Hindlimb muscle (tissue), 1 donor: ENCODE measurements around the gene CA10. TPM values are rescaled to one million over a fixed set of nuclear protein-coding genes. Genes with fewer than 3 reads are reported as not detected.
A peak's percentile ranks its signal among the peaks of the same experiment; 100 is the strongest.

Experiments
- DNase-seq: peaks from one replicate; pipeline ENCODE4 v3.0.0-alpha.2; 2013
- polyA plus RNA-seq: library from polyadenylated mRNA; unstranded; fragments of 120-200 nt; gene quantifications from one replicate; pipeline ENCODE4 v1.2.1, GENCODE V29; 2013; ENCODE audit not compliant: insufficient read length

The CA10 gene
- polyA plus RNA-seq: 14.0 TPM

- no peak for DNase-seq
Observed at GRCh38 chr17:52158450-52159042, at the start of gene CA10. CA10 (minus strand) TSS chr17:52158714.

- DNase-seq: no peak
Observed at GRCh38 chr17:52207796-52208195, 49.3 kb upstream of the CA10 start.

GRCh38 chr17:52202520-52203080 is 44.1 kb upstream of the CA10 start:
- no peak for DNase-seq

DNA sequence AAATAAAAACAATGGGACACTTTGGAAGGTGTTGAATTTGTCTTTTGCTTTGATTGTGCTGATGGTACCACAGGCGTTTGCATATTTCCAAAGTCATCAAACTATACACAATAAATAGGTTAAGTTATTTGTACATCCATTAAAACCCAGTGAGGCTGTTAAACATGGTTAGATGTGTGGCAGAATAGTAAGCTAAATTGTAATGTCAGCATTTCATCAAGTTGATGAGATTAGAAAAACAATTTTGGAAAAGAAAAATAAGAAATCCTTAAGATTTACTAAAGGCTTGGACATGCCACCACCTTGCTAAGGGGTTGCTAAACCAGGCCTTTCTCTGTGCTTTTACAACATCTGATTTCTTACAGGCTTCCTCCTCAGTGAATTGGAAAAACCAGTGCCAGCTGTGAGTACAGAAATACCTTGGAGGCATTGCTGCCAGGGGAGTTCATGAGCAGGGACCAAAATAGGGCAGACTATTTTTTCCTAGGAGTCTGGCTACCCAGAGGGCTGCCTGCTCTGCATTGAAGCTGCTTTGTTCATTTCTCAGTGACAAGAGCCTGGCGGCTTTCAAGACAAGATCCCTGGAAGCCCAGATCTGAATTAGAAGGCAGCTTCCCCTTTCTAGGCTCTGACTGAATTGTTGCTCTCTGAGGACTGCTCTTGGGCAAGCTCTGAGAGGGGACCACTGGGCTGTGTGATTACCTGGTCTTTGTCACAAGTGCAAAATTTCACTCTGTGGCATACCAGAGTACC is 43.4 kb upstream of the CA10 start:
- DNase-seq: no peak

DNA sequence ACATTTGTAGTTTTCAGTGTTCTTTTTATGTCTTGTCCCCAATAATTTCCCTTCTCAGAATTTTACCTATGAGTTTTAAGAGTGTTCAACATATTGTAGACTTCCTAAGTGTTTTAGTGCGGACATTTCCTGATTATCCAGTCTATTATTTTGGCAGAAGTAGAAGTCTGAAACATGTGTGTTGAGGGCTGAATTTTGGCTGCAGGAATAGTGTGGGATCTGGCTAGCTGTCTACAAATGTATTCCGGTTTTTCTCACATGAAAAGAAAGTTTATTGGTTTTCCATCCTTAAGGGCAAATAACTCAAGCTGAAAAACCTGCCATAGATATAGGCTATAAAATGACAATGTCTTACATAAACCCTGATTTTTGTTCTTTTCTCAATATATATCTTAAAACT is 33.0 kb upstream of the CA10 start:
- peak; percentile 11 for DNase-seq

DNA sequence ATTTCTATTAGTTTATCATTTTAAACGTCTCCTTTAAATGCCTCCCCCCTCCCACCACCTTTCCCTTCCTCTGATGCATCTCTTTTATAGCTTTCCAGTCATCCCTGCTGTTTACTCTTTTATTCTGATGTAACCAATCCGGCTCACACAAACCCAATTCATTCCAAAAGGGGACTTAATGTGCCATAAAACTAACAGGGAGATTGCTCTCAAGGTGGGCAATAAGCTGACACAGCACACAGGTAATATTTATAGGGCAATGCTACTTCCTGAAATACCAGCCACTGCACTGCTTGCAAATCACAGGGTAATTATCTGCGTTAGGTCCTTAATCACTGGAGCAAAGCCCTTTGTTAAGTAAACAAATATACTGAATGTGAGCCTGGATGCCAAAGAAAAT is 23.3 kb upstream of the CA10 start:
- no peak for DNase-seq

GRCh38 chr17:52178012-52178411 is 19.5 kb upstream of the CA10 start:
- DNase-seq: no peak

DNA sequence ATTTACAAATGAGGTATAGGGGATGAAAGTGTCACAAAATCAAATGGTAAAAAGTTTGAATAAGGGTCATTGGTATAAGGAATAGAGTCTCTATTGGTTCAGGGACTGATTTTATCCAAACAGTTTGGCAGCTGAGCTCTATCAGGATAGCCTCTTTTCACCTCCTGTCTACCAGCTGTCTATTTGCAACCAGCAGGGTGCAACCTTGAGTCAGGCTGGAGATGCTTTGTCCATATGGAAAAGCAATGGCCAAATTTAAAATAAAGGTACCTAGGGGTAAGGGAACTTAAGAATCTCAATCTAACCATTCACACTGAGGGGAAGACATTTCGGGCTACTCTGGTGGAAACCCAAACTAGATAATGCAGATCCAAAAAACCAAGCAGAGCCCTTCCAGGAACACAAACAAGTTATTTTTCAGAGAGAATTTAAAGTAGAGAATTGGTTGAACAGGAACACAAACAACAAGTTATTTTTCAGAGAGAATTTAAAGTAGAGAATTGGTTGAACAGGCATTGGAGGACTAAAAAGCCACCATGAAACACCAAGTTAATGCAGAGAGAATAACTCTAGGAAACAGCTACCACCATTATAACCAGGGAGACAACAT is 12.6 kb upstream of the CA10 start:
- no peak for DNase-seq

GRCh38 chr17:52160136-52160567 is 1.6 kb upstream of the CA10 start:
- no peak for DNase-seq

DNA sequence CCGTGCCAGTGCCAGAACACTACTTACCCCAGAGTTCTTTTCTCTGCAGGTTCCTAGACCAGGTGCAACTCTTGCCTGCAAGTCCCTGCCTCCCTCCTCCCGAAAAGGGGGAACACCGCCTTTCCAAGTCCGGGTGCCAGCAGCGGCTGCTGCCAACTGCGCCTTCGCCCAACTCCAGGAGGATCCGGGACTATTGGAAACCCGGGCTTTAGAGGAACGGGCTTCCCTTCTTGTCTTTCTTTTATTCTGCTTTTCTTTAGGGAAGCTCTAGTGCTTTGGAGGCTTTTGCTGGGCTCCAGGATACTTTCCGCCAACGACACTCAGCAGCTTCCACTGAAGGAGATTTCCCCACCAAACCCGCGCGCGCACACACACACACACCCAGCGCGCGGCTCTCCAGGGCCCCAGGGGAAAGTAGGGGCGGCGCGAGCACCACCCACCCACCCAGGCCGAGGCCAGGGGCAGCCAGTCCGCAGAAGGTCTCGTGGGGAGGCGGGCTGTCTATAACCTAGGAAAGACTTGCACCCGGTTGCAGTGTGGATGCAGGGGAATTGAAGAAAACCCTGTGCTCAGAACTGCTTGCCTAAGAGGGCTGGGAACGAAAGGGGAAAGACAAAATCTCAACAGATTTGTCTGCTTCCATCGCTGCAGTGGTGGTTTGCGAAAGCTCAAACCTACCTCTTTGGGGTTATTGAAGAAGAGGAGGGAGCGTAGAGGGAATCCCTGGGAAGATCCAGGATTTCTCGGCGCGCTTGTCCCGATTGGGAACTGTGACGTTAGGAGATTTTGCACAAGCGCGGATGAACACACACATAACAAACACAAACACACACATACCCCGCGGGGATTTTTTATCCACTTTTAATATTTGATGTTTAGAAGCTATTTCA is 977 bp upstream of the CA10 start:
- DNase-seq: no peak

- no peak for DNase-seq
Observed at GRCh38 chr17:52157603-52158449, 688 bp downstream of the CA10 start.

DNA sequence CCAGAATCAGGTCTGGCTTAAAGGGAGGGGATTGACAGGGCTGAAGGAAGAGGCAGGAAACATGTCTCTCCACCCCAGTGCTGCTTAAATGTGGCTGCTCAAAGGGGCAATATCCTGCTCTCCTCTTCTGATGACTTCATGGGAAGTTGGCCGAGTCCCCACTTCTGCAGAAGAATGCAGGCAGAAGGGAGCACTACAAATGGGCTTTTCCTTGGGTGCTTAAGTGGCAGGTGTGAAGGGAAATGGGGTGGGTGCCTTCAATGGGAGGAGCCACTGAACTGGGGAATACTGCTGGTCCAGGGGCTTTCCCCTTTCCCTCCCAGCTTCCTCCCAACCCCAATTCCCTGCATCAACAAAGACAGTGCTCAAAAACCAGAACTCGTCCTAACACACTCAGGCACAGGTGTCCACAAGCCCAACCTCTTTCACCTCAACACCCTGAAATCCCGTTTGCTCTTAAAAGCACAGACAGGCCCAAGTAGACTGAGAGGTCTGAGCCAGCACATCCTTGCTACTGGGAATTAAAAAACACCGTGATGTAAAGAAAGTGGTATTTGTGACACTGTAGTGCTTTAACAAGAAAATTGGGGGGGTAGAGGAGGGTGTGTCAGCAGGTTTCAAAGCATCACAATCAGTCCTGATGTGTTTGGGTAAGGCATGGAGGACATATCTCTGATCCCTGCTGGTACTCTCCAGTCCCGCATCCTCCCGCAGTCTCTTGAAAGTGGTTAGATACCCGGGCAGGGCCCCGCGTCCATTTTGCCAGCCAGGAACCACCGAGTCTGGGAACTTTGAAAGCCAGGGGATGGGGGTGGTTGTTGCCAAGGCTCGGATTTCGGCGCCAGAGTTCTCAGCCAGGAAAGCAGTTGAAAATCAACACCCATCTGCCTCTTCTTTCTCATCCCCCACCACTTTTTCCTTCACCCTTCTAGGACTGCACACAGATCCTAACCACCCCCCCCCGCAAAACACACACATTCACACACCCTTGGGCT is 1.6 kb downstream of the CA10 start:
- no peak for DNase-seq

DNA sequence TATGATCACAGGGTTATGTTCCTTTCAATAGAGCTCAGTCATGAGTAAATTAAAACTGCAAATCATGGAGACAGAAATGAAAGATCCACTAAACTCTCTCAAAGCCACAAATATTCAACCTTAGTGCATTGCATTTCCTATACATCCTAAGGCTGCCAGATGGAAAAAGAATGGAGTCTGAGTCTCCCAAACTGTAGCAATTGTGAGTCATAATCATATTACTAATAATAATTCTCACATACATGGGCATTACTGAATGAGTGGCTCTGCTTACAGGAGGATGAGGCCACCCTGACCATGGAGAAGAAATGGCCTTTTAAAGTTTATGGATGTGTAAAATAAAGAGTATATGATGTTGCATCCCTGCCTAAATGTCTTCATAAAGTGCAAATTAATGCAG is 3.2 kb downstream of the CA10 start:
- no peak for DNase-seq

DNA sequence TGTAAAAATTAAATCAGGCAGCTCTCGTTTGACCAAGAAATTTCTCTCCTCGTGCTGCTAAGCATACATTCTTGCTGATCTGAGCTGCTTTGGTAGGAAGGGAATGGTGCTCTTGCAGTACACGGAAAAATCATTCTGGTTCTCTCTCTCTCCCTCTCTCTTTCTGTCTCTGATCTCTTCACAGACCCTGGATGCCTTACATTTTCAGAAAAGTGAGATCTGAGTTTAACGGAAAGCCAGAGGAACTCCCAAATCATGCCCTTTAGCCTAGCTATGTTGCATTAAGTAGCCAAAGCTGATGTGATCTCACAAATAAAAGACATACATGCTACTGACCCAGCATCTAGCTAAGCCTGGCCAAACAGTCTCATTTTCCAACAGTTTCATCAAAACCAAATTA is 4.0 kb downstream of the CA10 start:
- DNase-seq: no peak

DNA sequence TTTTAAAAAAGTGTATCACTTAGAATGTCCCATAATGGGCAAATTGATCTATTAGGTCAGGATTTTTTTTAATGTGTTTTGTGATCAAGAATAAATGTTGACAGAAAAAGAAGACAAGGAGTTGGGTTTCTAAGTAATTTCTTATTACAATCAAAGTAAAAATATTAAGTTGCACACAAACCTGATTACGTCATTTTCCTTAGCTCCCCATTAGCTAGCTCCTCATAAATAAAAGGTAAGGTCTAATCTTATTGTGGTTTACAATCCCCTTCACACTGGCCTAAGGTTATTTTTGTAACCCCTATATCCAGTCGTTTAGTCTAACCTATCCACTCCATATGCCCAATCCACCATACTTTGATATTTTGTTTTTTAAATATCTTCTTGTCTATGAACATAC is 7.6 kb downstream of the CA10 start:
- DNase-seq: no peak

- DNase-seq: no peak
Observed at GRCh38 chr17:52149626-52150025, 8.9 kb downstream of the CA10 start.

DNA sequence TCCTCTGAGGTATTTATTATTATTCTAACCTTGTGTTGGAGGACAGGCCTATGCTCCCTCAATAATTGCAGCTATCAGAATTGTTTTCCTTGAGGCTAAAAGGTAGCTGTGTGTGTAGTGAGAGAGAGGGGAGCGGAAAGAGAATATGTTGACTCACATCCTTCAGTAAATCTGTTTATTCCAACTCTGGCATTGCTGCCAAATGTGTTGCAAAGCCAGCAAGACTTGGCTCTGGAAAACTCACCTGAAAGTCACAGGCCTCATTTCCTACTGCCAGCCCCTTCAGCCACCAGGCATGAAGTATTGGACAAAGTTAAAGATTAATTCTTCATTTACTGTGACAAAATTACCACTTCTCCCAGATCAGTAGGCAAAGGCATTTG is 9.6 kb downstream of the CA10 start:
- DNase-seq: no peak

GRCh38 chr17:52148288-52148968 is 10.1 kb downstream of the CA10 start:
- no peak for DNase-seq

DNA sequence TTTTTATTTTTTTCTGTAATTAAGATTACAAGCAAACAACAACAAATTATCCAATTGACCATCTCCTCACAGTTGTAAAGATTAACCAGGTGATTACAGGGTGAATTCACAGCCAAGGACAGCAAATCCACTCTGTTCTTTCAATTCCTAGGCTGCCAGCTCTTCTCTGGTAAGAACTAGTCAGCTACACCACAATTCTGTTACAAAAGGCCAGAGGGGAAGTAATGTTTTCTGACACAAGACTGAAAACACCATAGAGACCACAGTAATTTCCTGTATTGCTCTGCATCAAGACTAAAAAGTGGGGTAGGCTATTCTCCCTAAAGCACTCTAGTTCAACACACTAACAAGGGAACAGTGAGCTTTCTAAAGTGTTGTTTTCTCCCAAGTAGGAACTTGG is 10.6 kb downstream of the CA10 start:
- no peak for DNase-seq

DNA sequence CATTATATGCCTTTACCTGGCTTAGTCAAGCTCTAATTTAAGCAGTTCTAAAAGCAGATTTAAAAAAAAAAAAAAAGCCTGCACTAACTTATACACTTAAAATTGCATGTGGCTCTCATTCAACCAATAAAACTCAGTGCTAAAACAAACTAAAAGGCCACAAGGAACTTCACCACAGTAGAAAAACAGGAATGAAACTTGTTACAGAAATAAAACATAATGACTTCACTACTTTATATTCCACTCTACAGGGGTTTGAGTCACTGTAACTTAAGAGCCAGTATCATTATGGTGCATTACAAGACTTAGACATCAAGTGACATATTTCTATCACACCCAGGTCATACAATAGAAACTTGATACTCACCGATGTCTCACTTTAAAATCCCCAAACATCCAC is 11.1 kb downstream of the CA10 start:
- DNase-seq: no peak
